Measurements from ENCODE around the gene SLC22A16.

Gene SLC22A16

GRCh38 chr6:110392727-110393126 is 83.7 kb downstream of the SLC22A16 start:
- no peaks in the 10 kb centered on the region for H3K9me3 Mint-ChIP-seq
- H3K27ac Mint-ChIP-seq = no peak overlapping the region
- no peaks in the 10 kb centered on the region for H3K36me3 Mint-ChIP-seq
- no peaks in the 10 kb centered on the region for H3K27me3 Mint-ChIP-seq
- H3K4me1 Mint-ChIP-seq = peaks cover 0 to 6% of the 10 kb centered on the region in 2 donors
- DNase-seq (no peak), ATAC-seq (replicated peaks) (no peak)
- H3K4me3 Mint-ChIP-seq = no peak overlapping the region

GRCh38 chr6:110390404-110390803 is 86.0 kb downstream of the SLC22A16 start:
- ATAC-seq (replicated peaks) = peak in 1 of 2 donors; percentile 56
- DNase-seq = no peak
- Mint-ChIP-seq H3K9me3 (no peaks in the 10 kb centered on the region), H3K27me3 (no peaks in the 10 kb centered on the region), H3K27ac (no peak overlapping the region), H3K4me1 (peaks cover 0 to 6% of the 10 kb centered on the region in 2 donors), H3K4me3 (no peak overlapping the region), H3K36me3 (no peaks in the 10 kb centered on the region)

GRCh38 chr6:110389689-110390382 is 86.6 kb downstream of the SLC22A16 start:
- peaks cover 0 to 6% of the 10 kb centered on the region in 2 donors for H3K4me1 Mint-ChIP-seq
- no peaks in the 10 kb centered on the region for H3K9me3 Mint-ChIP-seq
- no peaks in the 10 kb centered on the region for H3K27me3 Mint-ChIP-seq
- peak overlapping the region; percentile 70 for H3K27ac Mint-ChIP-seq
- no peak overlapping the region for H3K4me3 Mint-ChIP-seq
- ATAC-seq (replicated peaks) = peak in 1 of 2 donors; percentile 5
- H3K36me3 Mint-ChIP-seq = no peaks in the 10 kb centered on the region
- no peak for DNase-seq

GRCh38 chr6:110387986-110388385 is 88.4 kb downstream of the SLC22A16 start:
- Mint-ChIP-seq H3K4me1 (peaks cover 0 to 6% of the 10 kb centered on the region in 2 donors), H3K27ac (no peak overlapping the region), H3K9me3 (no peaks in the 10 kb centered on the region), H3K27me3 (no peaks in the 10 kb centered on the region), H3K4me3 (no peak overlapping the region), H3K36me3 (no peaks in the 10 kb centered on the region)
- DNase-seq (no peak), ATAC-seq (replicated peaks) (no peak)

- H3K4me3 Mint-ChIP-seq = no peak overlapping the region
- H3K27me3 Mint-ChIP-seq = peaks cover 8 to 9% of the 10 kb centered on the region in 2 donors
- H3K9me3 Mint-ChIP-seq = peaks cover 3 to 4% of the 10 kb centered on the region in 2 donors
- DNase-seq (no peak), ATAC-seq (replicated peaks) (no peak)
- no peaks in the 10 kb centered on the region for H3K4me1 Mint-ChIP-seq
- H3K27ac Mint-ChIP-seq = no peak overlapping the region
- H3K36me3 Mint-ChIP-seq = no peaks in the 10 kb centered on the region
Observed at GRCh38 chr6:110385458-110385863, 91.0 kb downstream of the SLC22A16 start.

- H3K4me3 Mint-ChIP-seq = no peak overlapping the region
- H3K27me3 Mint-ChIP-seq = peaks cover 8 to 10% of the 10 kb centered on the region in 2 donors
- H3K9me3 Mint-ChIP-seq = peaks cover 3 to 4% of the 10 kb centered on the region in 2 donors
- H3K36me3 Mint-ChIP-seq = no peaks in the 10 kb centered on the region
- no peak overlapping the region for H3K27ac Mint-ChIP-seq
- DNase-seq (no peak), ATAC-seq (replicated peaks) (no peak)
- H3K4me1 Mint-ChIP-seq = no peaks in the 10 kb centered on the region
Observed at GRCh38 chr6:110378552-110378951, 97.9 kb downstream of the SLC22A16 start.

Data from stimulated activated naive B cell treated with anti-CD40 and anti-IgM and Interleukin-4, amounts not matched to agents 10 μg/mL and 1 μg/mL and 100 μg/mL, for 72 hours (primary cell).